SKM-1 (cell line): ENCODE results near the gene BTNL3.
"Not testable (repeated sequence)": the region's sequence is repeated elsewhere in the genome, so short reads cannot be mapped to it uniquely, and the experiment has no call there.

Experiments
- DNase-seq: peaks from one replicate; lab custom pipeline; 2025; ENCODE audit not compliant: unreplicated experiment; lab: John Stamatoyannopoulos, UW

The BTNL3 gene

GRCh38 chr5:181045857-181046256, 57.2 kb downstream of the BTNL3 start:
- DNase-seq, result not testable (repeated sequence)

GRCh38 chr5:181047288-181047687, 58.6 kb downstream of the BTNL3 start:
- DNase-seq, result no peak

- no peak for DNase-seq
These were observed 59.3 kb downstream of the BTNL3 start for GRCh38 chr5:181047921-181048320.

GRCh38 chr5:181050016-181050415, 61.4 kb downstream of the BTNL3 start:
- no peak for DNase-seq

GRCh38 chr5:181051841-181052671, 63.4 kb downstream of the BTNL3 start:
- no peak for DNase-seq

GRCh38 chr5:181052672-181053487, 64.2 kb downstream of the BTNL3 start:
- DNase-seq, result no peak

- no peak for DNase-seq
These were observed 65.0 kb downstream of the BTNL3 start for GRCh38 chr5:181053488-181054121.

GRCh38 chr5:181054138-181054537, 65.5 kb downstream of the BTNL3 start:
- DNase-seq, result no peak

- no peak for DNase-seq
These were observed 66.3 kb downstream of the BTNL3 start for GRCh38 chr5:181054871-181055459.
